H9 (cell line): ENCODE results near the gene ATP6V0E1. TPM values are rescaled to one million over a fixed set of nuclear protein-coding genes. Genes with fewer than 3 reads are reported as not detected.

ENCODE experiments used
- DNase-seq: peaks from one replicate; pipeline ENCODE4 v3.0.0-alpha.2; 2017
- H2AFZ ChIP-seq: one replicate; pipeline ENCODE4 v1.6.1; 2013; ENCODE audit warnings: mild to moderate bottlenecking, low read length, control low read depth, moderate library complexity
- H2AK5ac ChIP-seq: 2 replicates; pipeline ENCODE4 v1.6.1; 2013; ENCODE audit warnings: low read length, control low read depth, mixed read lengths; ENCODE audit not compliant: insufficient read length
- H2BK120ac ChIP-seq: one replicate; pipeline ENCODE4 v1.6.1; 2013; ENCODE audit warnings: low read depth, mild to moderate bottlenecking, low read length, control low read depth, inconsistent platforms; ENCODE audit not compliant: poor library complexity, severe bottlenecking
- H2BK12ac ChIP-seq: 2 replicates; pipeline ENCODE4 v1.6.1; 2013; ENCODE audit warnings: low read length, control low read depth, mixed read lengths, low read depth; ENCODE audit not compliant: insufficient read length
- H2BK15ac ChIP-seq: 2 replicates; pipeline ENCODE4 v1.6.1; 2013; ENCODE audit warnings: low read depth, low read length, control low read depth
- H2BK20ac ChIP-seq: one replicate; pipeline ENCODE4 v1.6.1; 2013; ENCODE audit warnings: low read depth, mild to moderate bottlenecking, low read length, control low read depth, inconsistent platforms; ENCODE audit not compliant: poor library complexity, severe bottlenecking
- H2BK5ac ChIP-seq: 2 replicates; pipeline ENCODE4 v1.6.1; 2013; ENCODE audit warnings: low read length, control low read depth, mixed read lengths; ENCODE audit not compliant: insufficient read length
- H3K14ac ChIP-seq: 2 replicates; pipeline ENCODE4 v1.6.1; 2013; ENCODE audit warnings: low read length, control low read depth; ENCODE audit not compliant: insufficient read depth
- H3K18ac ChIP-seq: 2 replicates; pipeline ENCODE4 v1.6.1; 2013; ENCODE audit warnings: low read depth, mild to moderate bottlenecking, mixed read lengths, low read length, control low read depth; ENCODE audit not compliant: insufficient read length
- H3K23ac ChIP-seq: 2 replicates; pipeline ENCODE4 v1.6.1; 2013; ENCODE audit warnings: low read length, control low read depth, mixed read lengths, low read depth; ENCODE audit not compliant: insufficient read length
- H3K23me2 ChIP-seq: 2 replicates; pipeline ENCODE4 v1.6.1; 2013; ENCODE audit warnings: low read depth, mild to moderate bottlenecking, mixed read lengths, low read length, control low read depth; ENCODE audit not compliant: insufficient read length, poor library complexity, severe bottlenecking
- H3K27ac ChIP-seq: 2 replicates; pipeline ENCODE4 v1.5.1; 2013; ENCODE audit warnings: low read length, control low read depth, mixed read lengths, low read depth; ENCODE audit not compliant: insufficient read length
- H3K27me3 ChIP-seq: 2 replicates; pipeline ENCODE4 v1.6.1; 2013; ENCODE audit warnings: low read length, control low read depth, inconsistent platforms; ENCODE audit not compliant: insufficient read depth
- H3K4ac ChIP-seq: 2 replicates; pipeline ENCODE4 v1.6.1; 2013; ENCODE audit warnings: low read depth, mild to moderate bottlenecking, control low read depth, inconsistent platforms, low read length, moderate library complexity
- H3K4me1 ChIP-seq: 2 replicates; pipeline ENCODE4 v1.6.1; 2013; ENCODE audit warnings: low read length, control low read depth, inconsistent platforms; ENCODE audit not compliant: insufficient read depth
- H3K4me2 ChIP-seq: 2 replicates; pipeline ENCODE4 v1.6.1; 2013; ENCODE audit warnings: low read length, control low read depth, mixed read lengths; ENCODE audit not compliant: insufficient read length, insufficient read depth
- H3K56ac ChIP-seq: 2 replicates; pipeline ENCODE4 v1.6.1; 2013; ENCODE audit warnings: low read depth, mild to moderate bottlenecking, mixed read lengths, low read length, control low read depth; ENCODE audit not compliant: insufficient read length
- H3K79me1 ChIP-seq: 2 replicates; pipeline ENCODE4 v1.6.1; 2013; ENCODE audit warnings: low read depth, mild to moderate bottlenecking, moderate library complexity, low read length, control low read depth, inconsistent platforms; ENCODE audit not compliant: insufficient read depth, poor library complexity, severe bottlenecking
- H3K79me2 ChIP-seq: 2 replicates; pipeline ENCODE4 v1.6.1; 2013; ENCODE audit warnings: low read length, control low read depth, inconsistent platforms; ENCODE audit not compliant: insufficient read depth
- H3K9ac ChIP-seq: 2 replicates; pipeline ENCODE4 v1.6.1; 2013; ENCODE audit warnings: low read length, control low read depth, mixed read lengths; ENCODE audit not compliant: insufficient read length; ENCODE audit errors: extremely low read depth
- H3K9me3 ChIP-seq: one replicate; pipeline ENCODE4 v1.6.1; 2013; ENCODE audit warnings: low read depth, low read length, inconsistent platforms; ENCODE audit not compliant: control insufficient read depth
- H3T11ph ChIP-seq: one replicate; pipeline ENCODE4 v1.6.1; 2013; ENCODE audit warnings: mild to moderate bottlenecking, low read length, control low read depth, inconsistent platforms
- H4K20me1 ChIP-seq: one replicate; pipeline ENCODE4 v1.6.1; 2013; ENCODE audit not compliant: control insufficient read depth, insufficient read length, insufficient read depth
- H4K5ac ChIP-seq: 2 replicates; pipeline ENCODE4 v1.6.1; 2013; ENCODE audit warnings: low read depth, mild to moderate bottlenecking, mixed read lengths, low read length, control low read depth; ENCODE audit not compliant: insufficient read length
- H4K8ac ChIP-seq: replicated peaks from 2 replicates; pipeline ENCODE4 v1.6.1; 2013; ENCODE audit warnings: low read length, control low read depth, mixed read lengths, low read depth; ENCODE audit not compliant: insufficient read length
- H4K91ac ChIP-seq: 2 replicates; pipeline ENCODE4 v1.6.1; 2013; ENCODE audit warnings: low read depth, mild to moderate bottlenecking, moderate library complexity, mixed read lengths, low read length, control low read depth; ENCODE audit not compliant: insufficient read length
- H3K27ac Mint-ChIP-seq, 3 experiments: 2 replicates in 2 of 3; 3 replicates in 1 of 3; pipeline ENCODE4 v1.8.0; 2020 to 2021; ENCODE audit warnings: mixed read lengths in 3 of 3, mild to moderate bottlenecking in 1 of 3, moderate library complexity in 1 of 3
- H3K27me3 Mint-ChIP-seq: 2 replicates; pipeline ENCODE4 v1.8.0; 2021; ENCODE audit warnings: low read depth, mild to moderate bottlenecking, moderate library complexity, mixed read lengths
- H3K36me3 Mint-ChIP-seq, 3 experiments: 2 replicates in 2 of 3; 3 replicates in 1 of 3; pipeline ENCODE4 v1.8.0; 2020 to 2021; ENCODE audit warnings: low read depth in 3 of 3, mixed read lengths in 3 of 3; ENCODE audit not compliant: insufficient read depth in 1 of 3
- H3K4me1 Mint-ChIP-seq, 2 experiments: 2 replicates each; pipeline ENCODE4 v1.8.0; 2020; ENCODE audit warnings: mixed read lengths in 2 of 2
- H3K4me3 Mint-ChIP-seq, 2 experiments: 2 replicates in 1 of 2; 3 replicates in 1 of 2; pipeline ENCODE4 v1.8.0; 2020 to 2021; ENCODE audit warnings: mild to moderate bottlenecking in 2 of 2, mixed read lengths in 2 of 2, moderate library complexity in 1 of 2
- H3K9me3 Mint-ChIP-seq, 2 experiments: 2 replicates in 1 of 2; 3 replicates in 1 of 2; pipeline ENCODE4 v1.8.0; 2020; ENCODE audit warnings: mild to moderate bottlenecking in 2 of 2, mixed read lengths in 2 of 2, moderate library complexity in 1 of 2
- CTCF ChIP-seq: fragments of 200-600 bp; sonication (generic); conservative IDR thresholded peaks from 3 replicates; pipeline ENCODE4 v1.8.0; 2021; ENCODE audit warnings: antibody characterized with exemption, mild to moderate bottlenecking
- WGBS: extraction: QIAGEN DNeasy Blood & Tissue Kit; methylation state at CpG from one replicate; pipeline ENCODE4 v1.1.7; 2013; ENCODE audit warnings: missing lambda C conversion rate, low lambda C conversion rate, mixed read lengths; ENCODE audit not compliant: insufficient read length; ENCODE audit errors: extremely low coverage; 5-methylcytosine and 5-hydroxymethylcytosine counted together
- total RNA-seq: library from RNA; stranded (reverse); gene quantifications from 2 replicates; pipeline ENCODE4 v1.2.1, GENCODE V29; 2021

Gene ATP6V0E1
- total RNA-seq, 1 experiment from 2014 or later: 101 TPM

GRCh38 chr5:172973127-172973916 lies 10.2 kb upstream of the ATP6V0E1 start:
- H3K4me2 ChIP-seq: no peak overlapping the region
- H2AFZ ChIP-seq: no peak overlapping the region
- H3K23ac ChIP-seq: no peak overlapping the region
- no peak for DNase-seq
- no peak overlapping the region for H4K5ac ChIP-seq
- H3K9me3 Mint-ChIP-seq: no peaks in the 10 kb centered on the region
- no peak overlapping the region for H2BK5ac ChIP-seq
- no peak overlapping the region for H4K8ac ChIP-seq
- H3K4ac ChIP-seq: no peak overlapping the region
- H2BK20ac ChIP-seq: no peak overlapping the region
- no peaks in the 10 kb centered on the region for H3K79me1 ChIP-seq
- no peak overlapping the region for H2AK5ac ChIP-seq
- H3K79me2 ChIP-seq: no peaks in the 10 kb centered on the region
- no peak overlapping the region for H3T11ph ChIP-seq
- peaks cover 0 to 13% (median 7%) of the 10 kb centered on the region in 3 experiments; a peak in 5 of 7 replicates for H3K36me3 Mint-ChIP-seq
- TF ChIP-seq CTCF: no peak
- no peak overlapping the region for H3K27ac ChIP-seq
- H3K23me2 ChIP-seq: no peaks in the 10 kb centered on the region
- no peaks in the 10 kb centered on the region for H3K9me3 ChIP-seq
- H3K27me3 Mint-ChIP-seq: peaks cover 27% of the 10 kb centered on the region
- H3K27ac Mint-ChIP-seq: no peak overlapping the region
- H3K18ac ChIP-seq: no peak overlapping the region
- H3K27me3 ChIP-seq: no peaks in the 10 kb centered on the region; the same call in 1 of the 2 replicates
- H3K4me1 ChIP-seq: no peaks in the 10 kb centered on the region
- H3K4me3 Mint-ChIP-seq: no peak overlapping the region
- no CpG with 5 or more reads among the region's 3 CpGs for WGBS
- no peak overlapping the region for H3K56ac ChIP-seq
- H2BK12ac ChIP-seq: no peak overlapping the region
- no peaks in the 10 kb centered on the region for H3K4me1 Mint-ChIP-seq
- no peak overlapping the region for H3K9ac ChIP-seq
- H3K14ac ChIP-seq: no peak overlapping the region
- no peak overlapping the region for H2BK15ac ChIP-seq
- H2BK120ac ChIP-seq: no peak overlapping the region
- H4K91ac ChIP-seq: no peak overlapping the region
- H4K20me1 ChIP-seq: no peaks in the 10 kb centered on the region
